MCF 10A (cell line): ENCODE results near the gene ACBD4. TPM values are rescaled to one million over a fixed set of nuclear protein-coding genes. Genes with fewer than 3 reads are reported as not detected.

Experiments
- BruUV-seq: library from RNA; stranded (reverse); fragments of 400-500 nt; replicated peaks from 2 replicates; lab custom pipeline; 2021; lab: Mats Ljungman, UMichigan
- CTCF ChIA-PET: fragments of 300-600 bp; sonication (Branson Sonifier 250); formaldehyde crosslinking; extraction: SDS; loops from one replicate; lab custom pipeline; 2021; ENCODE audit warnings: antibody characterized with exemption, inconsistent platforms; lab: Yijun Ruan, JAX
- POLR2A ChIA-PET: fragments of 300-600, 350-650 bp; sonication (Branson Sonifier 250); formaldehyde crosslinking; extraction: SDS; loops from one replicate; lab custom pipeline; 2020; ENCODE audit warnings: antibody characterized with exemption, inconsistent platforms; lab: Yijun Ruan, JAX
- DNase-seq: peaks from one replicate; pipeline ENCODE4 v3.0.0-alpha.2; 2018; ENCODE audit not compliant: unreplicated experiment
- H3K27ac Mint-ChIP-seq: one replicate; pipeline ENCODE4 v1.8.0; 2022; ENCODE audit warnings: mild to moderate bottlenecking, low read depth, mixed read lengths; ENCODE audit not compliant: unreplicated experiment
- H3K27me3 Mint-ChIP-seq: one replicate; pipeline ENCODE4 v1.8.0; 2022; ENCODE audit warnings: mixed read lengths; ENCODE audit not compliant: insufficient read depth, unreplicated experiment
- H3K36me3 Mint-ChIP-seq: one replicate; pipeline ENCODE4 v1.8.0; 2022; ENCODE audit warnings: mild to moderate bottlenecking, moderate library complexity, mixed read lengths; ENCODE audit not compliant: insufficient read depth, unreplicated experiment
- H3K4me1 Mint-ChIP-seq: one replicate; pipeline ENCODE4 v1.8.0; 2022; ENCODE audit warnings: mixed read lengths; ENCODE audit not compliant: insufficient read depth, unreplicated experiment
- H3K4me3 Mint-ChIP-seq: one replicate; pipeline ENCODE4 v1.8.0; 2022; ENCODE audit warnings: mild to moderate bottlenecking, moderate library complexity, mixed read lengths; ENCODE audit not compliant: unreplicated experiment
- H3K9me3 Mint-ChIP-seq: one replicate; pipeline ENCODE4 v1.8.0; 2022; ENCODE audit warnings: mixed read lengths; ENCODE audit not compliant: unreplicated experiment
- CTCF ChIP-seq: fragments of 200-600 bp; IDR thresholded peaks from one replicate; pipeline ENCODE4 v1.8.0; 2022; ENCODE audit warnings: antibody characterized with exemption, mild to moderate bottlenecking; ENCODE audit not compliant: unreplicated experiment
- intact Hi-C: fragments of 100-400 bp; cut with micrococcal nuclease; formaldehyde crosslinking; loops from 2 replicates; pipeline ENCODE4 v1.14.1; 2022
- total RNA-seq: library from RNA; stranded (reverse); gene quantifications from 2 replicates; pipeline ENCODE4 v1.2.3, GENCODE V29; 2022

ACBD4 gene
- total RNA-seq, 1 experiment from 2014 or later: 7.8 TPM

GRCh38 chr17:45161288-45162024 lies 26.0 kb downstream of the ACBD4 start, which contains the start of gene HEXIM2:
HEXIM2 (plus strand) TSS chr17:45161875; CDS start chr17:45162794, 919 bp downstream.
- H3K4me1 Mint-ChIP-seq: peaks cover 18% of the 10 kb centered on the region
- POLR2A ChIA-PET: interaction anchor here (0.6 to 21.2 kb wide), 32 partner anchors 10 to 1037 kb away, joined by 3 to 1083 read pairs (median 4); partner anchors contain the start of genes ACBD4, DCAKD, HEXIM1 and MAP3K14
- intact Hi-C loops: loop anchor here (1.0 kb wide), 2 partner anchors 10 to 13 kb away; partner anchors contain the start of gene HEXIM1
- BruUV-seq: no TSS peak
- peak within 1 kb of the TSS; percentile 99 for H3K27ac Mint-ChIP-seq
- H3K9me3 Mint-ChIP-seq: no peaks in the 10 kb centered on the region
- H3K27me3 Mint-ChIP-seq: no peaks in the 10 kb centered on the region
- H3K36me3 Mint-ChIP-seq: peaks cover 37% of the 10 kb centered on the region
- peak; percentile 100 for DNase-seq
- H3K4me3 Mint-ChIP-seq: peak within 1 kb of the TSS; percentile 98
- TF ChIP-seq CTCF: no peak
- CTCF ChIA-PET: interaction anchor here (0.6 to 7.0 kb wide), 8 partner anchors 11 to 110 kb away, joined by 3 to 83 read pairs (median 10); partner anchors contain the start of genes ACBD4, DCAKD and HEXIM1

GRCh38 chr17:45162025-45162687 lies 26.7 kb downstream of the ACBD4 start:
- intact Hi-C loops: no loop called here
- DNase-seq: no peak
- Mint-ChIP-seq H3K27me3 (no peaks in the 10 kb centered on the region), H3K4me1 (peaks cover 18% of the 10 kb centered on the region), H3K4me3 (peak overlapping the region; percentile 98), H3K27ac (peak overlapping the region; percentile 99), H3K9me3 (no peaks in the 10 kb centered on the region), H3K36me3 (peaks cover 39% of the 10 kb centered on the region)
- BruUV-seq: no TSS peak
- POLR2A ChIA-PET: interaction anchor here (0.6 to 21.2 kb wide), 18 partner anchors 9 to 792 kb away, joined by 3 to 1083 read pairs (median 8); partner anchors contain the start of genes ACBD4, DCAKD, HEXIM1 and MAP3K14
- TF ChIP-seq CTCF: no peak
- CTCF ChIA-PET: interaction anchor here (2.5 to 7.0 kb wide), 4 partner anchors 10 to 36 kb away, joined by 10 to 83 read pairs (median 34); partner anchors contain the start of genes ACBD4 and HEXIM1

GRCh38 chr17:45164734-45165269 lies 29.3 kb downstream of the ACBD4 start:
- H3K36me3 Mint-ChIP-seq: peaks cover 21% of the 10 kb centered on the region
- no TSS peak for BruUV-seq
- TF ChIP-seq CTCF: no peak
- no peaks in the 10 kb centered on the region for H3K9me3 Mint-ChIP-seq
- peaks cover 11% of the 10 kb centered on the region for H3K4me1 Mint-ChIP-seq
- ChIA-PET POLR2A (interaction anchor here (0.7 to 21.2 kb wide), 3 partner anchors 7 to 27 kb away, joined by 4 to 1083 read pairs (median 300); partner anchors contain the start of gene HEXIM1), CTCF (interaction anchor here (0.6 to 7.0 kb wide), 2 partner anchors 14 to 28 kb away, joined by 3 to 83 read pairs; partner anchors contain the start of gene HEXIM1)
- intact Hi-C loops: no loop called here
- no peak overlapping the region for H3K27ac Mint-ChIP-seq
- no peaks in the 10 kb centered on the region for H3K27me3 Mint-ChIP-seq
- no peak for DNase-seq
- H3K4me3 Mint-ChIP-seq: no peak overlapping the region
